Brain microvascular endothelial cell (primary cell): ENCODE results near the gene AKR1C1.
"Not testable (repeated sequence)": the region's sequence is repeated elsewhere in the genome, so short reads cannot be mapped to it uniquely, and the experiment has no call there.

Source experiments
- DNase-seq: peaks from one replicate; pipeline ENCODE4 v3.0.0-alpha.2; 2020
- H3K27ac ChIP-seq: fragments of 250-450 bp; sonication (Bioruptor Pico); 2 replicates; pipeline ENCODE4 v1.5.1; 2020; ENCODE audit warnings: mild to moderate bottlenecking, moderate library complexity
- H3K27me3 ChIP-seq: fragments of 250-450 bp; sonication (Bioruptor Pico); replicated peaks from 2 replicates; pipeline ENCODE4 v1.5.1; 2020; ENCODE audit warnings: mild to moderate bottlenecking
- H3K36me3 ChIP-seq: fragments of 250-450 bp; sonication (Bioruptor Pico); replicated peaks from 2 replicates; pipeline ENCODE4 v1.5.1; 2020; ENCODE audit warnings: mild to moderate bottlenecking
- H3K4me3 ChIP-seq: 2 replicates; pipeline ENCODE4 v1.5.1; 2011; ENCODE audit warnings: low read depth, mild to moderate bottlenecking, control low read depth, low read length, moderate library complexity
- CTCF ChIP-seq: IDR thresholded peaks from 2 replicates; pipeline ENCODE4 v1.5.1; 2011; ENCODE audit warnings: low read depth, mild to moderate bottlenecking, moderate library complexity, low read length, control low read depth, inconsistent platforms; ENCODE audit errors: missing control alignments
- in situ Hi-C: cut with HindIII; loops from 2 replicates; pipeline ENCODE4 v1.10.0; 2017; ENCODE audit warnings: low sequenced_read_pairs, low pct_ligation_motif_present

AKR1C1 gene

DNA sequence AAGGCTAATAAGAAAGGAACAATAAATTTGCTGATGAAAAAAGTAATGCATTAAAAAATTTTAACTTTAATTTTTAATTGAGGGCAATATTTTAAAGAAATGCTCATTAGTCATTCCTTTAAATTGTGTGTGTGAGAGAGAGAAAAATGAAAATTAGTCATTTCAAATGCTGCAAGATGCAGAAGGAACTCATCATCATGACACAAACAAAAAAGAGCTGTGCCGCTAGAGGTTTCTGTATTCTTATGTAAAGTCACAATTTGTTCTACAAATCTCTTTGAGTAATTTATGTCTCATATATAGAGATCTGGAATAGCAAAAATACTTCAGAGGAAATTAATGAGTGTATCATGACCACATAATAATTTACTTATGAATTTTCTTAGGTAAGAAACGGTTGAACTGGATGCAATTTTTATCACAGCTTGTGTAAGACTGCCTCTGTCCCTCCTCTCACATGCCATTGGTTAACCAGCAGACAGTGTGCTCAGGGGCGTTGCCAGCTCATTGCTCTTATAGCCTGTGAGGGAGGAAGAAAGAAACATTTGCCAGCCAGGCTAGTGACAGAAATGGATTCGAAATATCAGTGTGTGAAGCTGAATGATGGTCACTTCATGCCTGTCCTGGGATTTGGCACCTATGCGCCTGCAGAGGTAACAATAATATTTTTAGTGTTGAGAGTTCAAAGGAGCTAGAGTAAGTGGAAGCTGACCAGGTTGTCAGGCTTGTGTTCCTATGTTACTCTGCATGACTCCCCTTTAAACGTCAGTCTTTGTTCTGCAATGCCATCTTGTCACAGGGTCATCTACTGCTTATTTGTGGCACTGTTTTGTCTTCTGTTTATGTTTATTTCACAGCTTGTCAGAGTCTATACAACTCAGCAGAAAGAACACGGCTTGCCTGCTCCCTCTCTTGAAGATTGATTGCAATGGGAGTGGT is at the start of gene AKR1C1:
AKR1C1 (plus strand) TSS at position 540 of the 939 bp plus-strand sequence; CDS start at position 570, 30 bp downstream.
- H3K36me3 ChIP-seq, in situ Hi-C loops, DNase-seq, H3K27ac ChIP-seq, H3K27me3 ChIP-seq, H3K4me3 ChIP-seq: not testable (repeated sequence)

GRCh38 chr10:4914213-4914850 is 48.9 kb upstream of the AKR1C1 start:
- Histone ChIP-seq H3K4me3 (no peak overlapping the region), H3K36me3 (no peaks in the 10 kb centered on the region), H3K27ac (no peak overlapping the region), H3K27me3 (no peaks in the 10 kb centered on the region)
- DNase-seq, result no peak
- in situ Hi-C loops, result no loop called here
- TF ChIP-seq CTCF, result no peak

DNA sequence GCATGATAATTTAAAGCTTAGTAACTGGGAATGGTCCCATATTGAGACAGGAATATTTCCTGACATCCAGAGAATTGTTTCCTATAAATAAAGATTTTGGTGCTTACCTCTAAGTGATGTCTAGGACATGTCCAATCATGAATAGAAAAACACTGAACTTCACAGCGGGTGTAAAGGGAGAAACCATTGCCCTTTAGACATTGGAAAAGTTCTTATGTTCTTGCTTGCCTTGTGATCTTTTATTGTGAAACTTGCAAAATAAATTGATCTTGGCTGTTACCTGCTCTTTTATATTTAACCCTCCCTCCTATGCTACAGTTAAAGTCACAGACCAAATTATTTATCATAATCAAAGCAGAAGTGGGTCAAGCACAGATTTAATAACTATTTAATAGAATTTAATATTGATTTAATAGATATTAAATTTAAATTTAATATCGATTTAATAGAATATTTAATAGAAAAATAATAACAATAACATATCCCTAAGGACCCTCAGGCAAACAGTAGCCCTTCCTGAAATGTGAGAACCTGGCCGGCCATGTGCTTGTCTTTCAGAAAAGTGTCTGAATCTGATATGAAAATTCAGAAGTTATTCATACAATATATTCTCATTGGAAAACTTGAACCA is 47.0 kb upstream of the AKR1C1 start:
- in situ Hi-C loops, result no loop called here
- no peak for TF ChIP-seq CTCF
- Histone ChIP-seq H3K27ac (no peak overlapping the region), H3K36me3 (no peaks in the 10 kb centered on the region), H3K27me3 (no peaks in the 10 kb centered on the region), H3K4me3 (no peak overlapping the region)
- no peak for DNase-seq

DNA sequence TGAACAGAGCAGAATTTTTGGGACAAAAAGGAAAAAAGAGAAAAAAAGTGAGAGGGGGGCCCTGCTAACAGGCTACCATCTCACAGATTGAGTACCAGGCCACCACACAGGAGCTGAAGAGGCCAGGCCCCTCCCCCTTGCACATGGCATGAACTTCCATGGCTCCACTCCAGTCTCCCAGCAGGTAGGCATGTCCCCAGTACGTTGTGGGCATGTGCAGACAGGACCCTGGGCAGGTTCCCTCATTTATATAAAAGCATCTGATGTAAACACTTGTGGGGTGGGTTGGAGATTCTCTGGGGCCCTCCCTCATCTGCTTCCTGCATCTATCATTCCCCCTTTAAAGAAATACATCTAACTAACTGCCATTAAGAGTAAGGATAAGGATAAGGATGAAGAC is 45.0 kb upstream of the AKR1C1 start:
- H3K27me3 ChIP-seq, result no peaks in the 10 kb centered on the region
- in situ Hi-C loops, result no loop called here
- DNase-seq, result no peak
- no peak overlapping the region for H3K4me3 ChIP-seq
- TF ChIP-seq CTCF, result no peak
- H3K27ac ChIP-seq, result no peak overlapping the region
- no peaks in the 10 kb centered on the region for H3K36me3 ChIP-seq

GRCh38 chr10:4924482-4924881 is 38.7 kb upstream of the AKR1C1 start:
- H3K27me3 ChIP-seq, H3K27ac ChIP-seq, in situ Hi-C loops, DNase-seq, H3K36me3 ChIP-seq, H3K4me3 ChIP-seq: not testable (repeated sequence)

GRCh38 chr10:4926400-4926799 is 36.8 kb upstream of the AKR1C1 start:
- Histone ChIP-seq H3K27me3 (no peaks in the 10 kb centered on the region), H3K27ac (no peak overlapping the region), H3K36me3 (no peaks in the 10 kb centered on the region), H3K4me3 (no peak overlapping the region)
- no peak for DNase-seq
- in situ Hi-C loops, result no loop called here
- no peak for TF ChIP-seq CTCF
